HG02970 (cell line): ENCODE results near the gene SLC35A2.

Experiments
- ATAC-seq: cut with Tn5 transposase; IDR thresholded peaks from one replicate; pipeline ENCODE4 v1.9.1; 2021; ENCODE audit warnings: mild to moderate bottlenecking, moderate library complexity, moderate number of reproducible peaks; ENCODE audit not compliant: unreplicated experiment, low FRiP score

SLC35A2 gene

DNA sequence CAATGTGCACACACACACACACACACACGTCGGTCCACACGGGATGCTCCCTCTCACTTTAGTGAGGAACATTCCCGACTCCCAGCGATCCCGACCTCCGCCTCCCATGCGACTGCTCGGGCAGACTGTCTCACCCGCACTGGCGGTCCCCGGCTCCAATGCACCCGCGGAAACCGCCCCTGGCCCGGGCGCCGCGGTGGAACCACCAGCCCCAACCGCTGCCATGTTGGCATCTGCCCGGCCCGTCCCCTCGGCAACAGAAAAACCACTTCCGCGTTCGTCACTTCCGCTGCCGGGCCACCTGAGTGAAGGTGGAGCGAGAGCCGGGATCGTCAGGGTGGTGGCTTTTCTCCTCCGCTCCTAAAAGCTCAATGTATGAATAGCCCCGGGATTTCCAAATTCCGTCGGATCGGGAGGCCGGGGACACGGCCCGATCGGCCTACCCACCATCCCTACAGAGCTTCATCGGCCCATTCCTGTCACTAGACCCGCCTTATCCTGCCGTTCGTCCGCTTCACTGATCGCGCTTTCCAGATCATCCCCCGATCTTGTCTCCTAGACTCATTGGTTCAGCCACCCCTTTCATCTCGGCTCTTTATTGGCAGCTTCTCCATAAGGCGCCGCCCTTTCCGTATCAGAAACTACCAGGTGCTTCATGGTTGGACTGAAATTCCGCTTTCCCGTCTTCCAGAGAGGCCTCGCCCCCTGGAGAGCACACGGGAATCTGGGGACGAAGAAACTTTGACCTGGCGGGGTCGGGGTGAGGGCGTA lies at the start of gene SLC35A2:
SLC35A2 (minus strand) TSS at position 235 of the 771 bp plus-strand sequence; CDS start at position 225, 10 bp downstream.
- ATAC-seq = peak; percentile 51

DNA sequence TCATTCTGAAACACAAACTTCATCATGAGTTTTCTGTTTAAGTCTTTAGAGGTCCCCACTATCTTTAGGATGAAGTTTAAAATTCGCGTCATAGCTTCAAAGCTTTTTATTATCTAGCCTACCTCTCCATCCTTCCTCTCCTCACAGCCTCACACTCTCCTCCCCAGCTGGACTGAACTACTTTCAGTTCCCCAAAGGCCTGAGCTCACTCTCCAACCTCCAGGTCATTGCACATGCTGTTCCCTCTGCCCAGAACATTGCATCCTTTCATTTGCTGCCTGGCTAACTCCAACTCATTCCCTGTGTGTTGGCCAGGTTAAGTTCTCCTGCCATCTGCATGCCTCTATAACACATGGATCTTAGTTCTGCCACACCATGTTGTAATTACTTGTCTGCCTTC lies 48.8 kb upstream of the SLC35A2 start:
- ATAC-seq = no peak

DNA sequence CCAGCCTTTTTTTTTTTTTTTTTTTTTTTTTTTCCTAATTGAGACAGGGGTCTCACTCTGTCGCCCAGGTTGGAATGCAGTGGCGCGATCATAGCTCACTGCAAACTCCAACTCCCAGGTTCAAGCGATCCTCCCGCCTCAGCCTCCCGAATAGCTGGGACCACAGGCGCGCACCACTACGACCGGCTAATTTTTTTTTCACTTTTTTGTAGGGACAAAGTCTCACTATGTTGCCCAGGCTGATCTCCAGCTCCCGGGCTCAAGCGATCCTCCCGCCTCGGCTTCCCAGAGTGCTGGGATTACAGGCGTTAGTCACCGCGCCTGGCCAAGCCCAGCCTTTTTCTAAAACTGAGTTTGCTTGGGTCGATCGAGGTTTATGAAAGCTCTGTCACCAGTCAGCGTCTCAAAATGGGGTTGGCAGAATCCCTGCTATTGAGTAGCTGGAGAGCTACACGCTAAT lies 47.2 kb upstream of the SLC35A2 start:
- ATAC-seq = no peak

DNA sequence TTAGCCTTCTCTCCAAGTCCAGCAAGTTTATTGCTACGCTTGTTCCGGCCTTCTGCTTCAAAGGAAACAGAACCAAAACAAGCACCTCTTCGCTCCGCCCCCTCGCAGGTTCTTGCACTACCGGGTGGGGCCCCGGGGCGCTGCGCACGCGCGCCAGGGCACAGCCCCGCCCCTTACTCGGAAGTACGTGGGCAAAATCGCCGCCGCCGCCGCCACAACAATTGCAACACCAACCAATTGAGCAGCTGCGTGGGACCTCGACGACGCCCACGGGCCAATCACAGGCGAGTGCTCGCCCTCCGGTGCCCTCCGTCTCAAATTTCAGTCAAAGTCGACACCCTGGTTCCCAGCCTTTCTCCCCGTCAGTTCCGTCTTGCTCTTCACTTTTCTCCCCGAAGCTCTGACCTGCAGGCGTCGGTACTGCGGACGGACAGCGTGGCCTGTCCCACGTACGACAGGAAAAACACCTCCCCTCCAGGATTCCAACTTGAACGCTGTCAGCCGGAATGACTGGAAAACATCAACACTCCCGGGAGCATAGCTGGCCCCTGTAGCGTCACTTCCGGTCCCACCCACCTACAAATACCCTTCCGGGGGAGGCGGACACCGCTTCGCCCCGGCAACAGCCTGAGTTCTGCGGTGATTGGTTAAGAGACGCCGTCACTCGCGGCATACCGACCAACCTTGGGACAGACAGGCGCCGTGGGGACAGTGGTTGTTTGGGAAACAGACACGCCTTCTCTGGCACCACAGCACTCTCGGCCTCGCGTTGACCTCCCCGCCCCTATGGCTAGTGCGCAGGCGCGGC lies 46.6 kb upstream of the SLC35A2 start:
- peak; percentile 72 for ATAC-seq

DNA sequence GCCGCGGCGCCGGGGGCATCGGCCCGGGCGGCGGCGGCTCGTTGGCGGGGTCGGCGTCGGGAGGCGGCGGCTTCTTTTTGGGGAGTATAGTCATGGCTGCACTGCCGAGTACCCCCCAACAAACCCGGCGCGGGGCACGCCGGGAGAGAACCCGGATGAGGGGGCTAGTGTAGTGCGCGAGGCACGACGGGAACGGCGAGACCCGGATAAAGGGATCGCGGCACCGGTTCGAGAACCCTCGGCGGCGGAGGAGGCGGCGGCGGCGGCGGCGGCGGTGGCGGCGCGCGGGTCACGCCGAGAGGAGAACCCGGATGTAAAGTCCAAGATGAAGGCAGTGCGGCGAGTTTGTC lies 46.0 kb upstream of the SLC35A2 start, which contains the start of gene OTUD5:
OTUD5 (minus strand) TSS at position 131 of the 350 bp plus-strand sequence; CDS start at position 94, 37 bp downstream.
- ATAC-seq = peak; percentile 24

DNA sequence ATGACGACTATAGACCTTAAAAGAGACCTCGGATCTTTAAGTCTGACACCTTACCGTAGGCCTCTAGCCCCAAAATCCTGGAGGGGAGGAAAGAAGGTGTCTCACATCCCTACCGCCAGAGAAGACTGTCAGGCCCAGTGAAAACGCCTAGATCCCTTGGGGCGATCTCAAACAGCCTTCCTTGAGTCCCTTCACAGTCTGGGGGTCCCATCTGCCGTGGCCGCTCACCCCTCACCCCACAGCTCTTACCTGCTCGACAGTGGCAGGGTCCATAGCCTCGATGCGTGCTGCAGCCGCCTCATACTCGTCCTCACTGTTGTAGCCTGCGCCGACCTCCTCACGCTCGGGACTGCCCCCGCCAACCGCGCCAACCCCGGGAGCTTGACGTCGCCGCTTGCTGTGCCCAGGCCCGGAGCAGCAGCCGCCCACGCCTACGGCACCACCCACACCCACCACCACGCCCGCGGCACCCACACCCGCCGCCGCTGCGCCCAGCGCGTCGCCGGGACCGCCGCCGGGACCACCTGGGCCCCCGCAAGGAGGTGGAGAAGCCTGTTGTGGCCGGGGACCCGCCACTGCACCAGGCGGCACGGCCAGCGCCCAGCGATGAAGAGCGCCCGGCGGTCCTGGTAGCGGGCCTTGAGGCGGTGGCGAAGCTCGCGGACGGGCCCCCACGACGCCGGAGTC lies 45.4 kb upstream of the SLC35A2 start:
- no peak for ATAC-seq

DNA sequence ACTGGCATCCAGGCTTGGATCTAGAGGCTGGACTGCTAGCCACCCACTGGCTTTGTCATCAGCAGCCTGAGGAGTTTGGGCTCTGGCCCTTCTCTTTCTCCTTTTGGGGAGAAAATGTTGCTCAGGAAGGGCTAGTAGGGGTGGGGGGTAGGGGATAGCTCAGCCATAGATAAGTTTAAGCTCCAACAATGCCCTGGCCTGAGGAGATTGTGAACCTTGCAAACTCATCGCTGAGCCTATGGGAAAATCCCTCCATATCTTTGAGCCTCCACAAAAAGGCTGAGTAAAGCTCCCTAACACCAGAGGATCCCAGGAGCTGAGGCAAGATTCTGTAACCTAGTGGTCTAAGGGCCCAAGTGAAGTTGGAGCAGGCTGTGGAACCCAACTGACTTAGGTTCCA lies 37.1 kb upstream of the SLC35A2 start:
- no peak for ATAC-seq

DNA sequence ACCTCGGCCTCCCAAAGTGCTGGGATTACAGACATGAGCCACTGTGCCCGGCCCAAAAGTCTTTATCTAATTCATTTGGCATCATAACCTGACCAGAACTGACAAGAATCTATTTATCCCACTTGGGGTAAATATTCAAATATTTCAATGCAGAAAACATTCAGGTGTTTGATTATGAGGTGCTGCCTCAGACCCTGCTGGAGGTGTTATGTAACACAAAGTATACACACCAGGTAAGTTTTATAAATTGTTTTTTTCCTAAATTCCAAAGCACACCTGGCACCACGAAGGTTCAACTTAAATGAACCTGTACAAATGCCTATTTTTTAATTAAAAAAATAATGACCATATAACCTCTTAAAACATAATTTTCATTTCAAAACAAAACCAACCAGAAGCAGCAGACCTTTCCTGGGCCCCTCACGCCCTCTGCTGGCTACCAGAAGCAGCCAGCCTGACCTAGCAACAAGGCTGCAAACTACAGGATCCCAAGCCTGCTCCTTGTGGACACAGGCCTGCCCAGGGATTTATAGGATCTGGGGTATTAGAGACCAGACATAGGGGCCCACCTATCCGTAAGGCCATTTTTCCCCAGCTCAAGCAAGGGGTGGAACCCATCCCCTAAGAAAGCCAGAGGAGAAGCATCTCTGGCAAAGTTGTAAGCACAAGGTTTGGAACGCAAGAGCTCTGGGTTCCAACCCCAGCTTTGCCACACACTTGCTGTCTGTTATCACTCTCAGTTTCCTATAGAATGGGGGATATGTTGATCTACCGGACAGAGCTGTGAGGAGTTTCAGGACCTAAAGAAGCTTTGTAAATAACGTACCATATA lies 34.3 kb upstream of the SLC35A2 start:
- no peak for ATAC-seq

DNA sequence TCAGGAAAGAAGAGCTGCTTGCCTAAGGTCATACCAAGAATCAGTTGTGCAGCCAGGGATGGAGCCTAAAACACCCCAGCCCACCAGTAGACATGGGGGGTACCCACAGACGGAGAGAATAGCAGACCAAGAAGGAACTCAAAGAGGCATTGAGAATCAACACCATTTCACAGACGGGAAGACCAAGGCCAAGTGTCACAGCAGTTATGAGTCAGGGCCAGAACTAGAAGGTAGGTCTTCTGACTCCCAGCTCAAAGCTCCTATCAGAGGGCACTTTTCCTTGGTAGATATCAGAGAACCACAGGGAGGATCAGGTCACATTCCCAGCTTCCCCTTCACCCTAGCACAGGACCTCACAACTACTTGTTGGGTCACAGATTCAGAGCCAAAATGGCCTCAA lies 31.4 kb upstream of the SLC35A2 start:
- ATAC-seq = no peak

DNA sequence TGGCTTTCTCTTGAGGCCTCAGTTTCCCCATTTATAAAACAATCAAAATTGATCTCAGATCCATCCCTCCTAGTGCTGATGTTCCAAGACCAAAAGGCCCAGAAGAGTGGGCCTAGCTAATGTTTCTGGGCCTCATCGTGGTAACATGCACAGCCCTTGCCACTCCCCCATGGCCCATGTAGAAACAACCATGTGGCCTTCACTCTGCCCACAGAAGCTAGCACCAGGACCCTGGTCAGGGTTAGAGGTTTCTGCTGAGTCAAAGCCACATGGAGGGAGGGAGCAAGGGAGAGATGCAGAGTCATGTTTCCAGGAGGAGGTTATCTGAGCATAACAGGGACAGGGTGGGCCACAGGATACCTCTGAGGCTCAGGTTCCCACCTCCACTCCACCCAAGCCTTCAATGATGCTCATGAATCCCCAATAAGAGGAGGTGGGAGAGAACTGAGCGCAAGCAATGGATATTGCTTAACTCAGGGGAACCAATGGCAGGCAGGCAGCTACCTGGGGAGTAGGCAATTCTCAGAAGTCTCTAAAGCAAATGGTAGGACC lies 29.0 kb upstream of the SLC35A2 start:
- no peak for ATAC-seq

DNA sequence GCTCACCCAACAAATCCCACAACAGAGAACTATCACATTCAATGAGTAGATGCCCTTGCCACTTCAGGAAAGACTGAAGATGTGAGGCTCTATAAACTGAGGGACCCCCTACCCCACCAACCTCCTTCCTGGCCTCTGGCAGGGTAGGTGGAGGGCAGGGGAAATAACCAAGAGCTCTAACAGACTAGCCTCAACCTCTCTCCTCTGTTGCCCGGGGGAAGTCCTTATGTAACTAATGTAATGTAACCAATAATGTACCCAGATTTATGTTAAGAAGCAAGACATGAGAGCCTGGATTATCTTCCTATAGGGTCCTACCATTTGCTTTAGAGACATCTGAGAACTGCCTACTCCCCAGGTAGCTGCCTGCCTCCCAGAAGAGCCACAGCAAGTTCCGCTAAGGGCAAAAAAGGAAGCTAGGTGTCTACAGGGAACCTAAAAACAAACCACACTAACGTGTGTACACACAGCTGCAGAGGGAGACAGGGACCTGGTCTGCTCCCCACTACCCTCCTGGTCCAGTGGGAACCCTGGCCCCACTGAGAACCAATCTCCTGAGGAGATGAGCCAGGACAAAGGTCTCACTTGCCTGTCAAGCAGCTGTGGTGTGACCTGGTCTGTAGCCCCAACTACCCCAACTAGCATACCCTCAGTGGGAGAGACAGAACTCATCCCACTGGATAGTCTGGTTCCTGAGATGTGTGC lies 28.2 kb upstream of the SLC35A2 start:
- ATAC-seq = no peak

DNA sequence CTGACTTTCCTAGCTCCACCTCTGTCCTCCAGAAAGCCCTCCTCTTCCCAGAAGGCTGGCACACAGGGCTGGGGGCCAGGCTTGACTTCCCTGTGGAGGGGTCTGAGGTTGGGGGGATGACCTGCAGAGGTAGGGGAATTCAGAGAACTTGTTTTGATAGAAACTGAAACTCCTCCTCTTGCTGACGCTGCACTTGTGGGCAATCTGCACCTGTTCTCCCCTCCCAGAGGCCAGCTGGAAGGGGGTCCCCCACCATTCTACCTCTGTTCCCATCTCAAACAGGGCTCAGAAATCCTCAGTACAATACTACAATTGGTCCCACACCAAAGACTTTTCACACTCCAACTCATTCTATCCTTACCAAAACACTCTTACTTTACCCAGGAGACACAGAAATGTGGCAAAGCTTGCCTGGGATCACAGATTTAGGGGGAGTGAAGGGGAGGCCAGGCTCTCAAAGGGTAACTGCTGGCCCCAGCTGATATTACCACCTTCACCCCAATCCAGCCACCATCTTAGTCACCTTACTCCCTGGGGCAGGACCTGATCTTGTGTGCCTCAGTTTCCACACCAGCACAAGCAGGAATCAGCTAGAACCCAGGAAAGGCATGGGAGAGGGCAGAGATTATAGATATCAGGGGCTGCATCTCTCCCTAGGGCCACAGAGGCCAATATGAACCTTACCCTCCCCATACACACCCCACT lies 27.4 kb upstream of the SLC35A2 start:
- peak; percentile 46 for ATAC-seq

DNA sequence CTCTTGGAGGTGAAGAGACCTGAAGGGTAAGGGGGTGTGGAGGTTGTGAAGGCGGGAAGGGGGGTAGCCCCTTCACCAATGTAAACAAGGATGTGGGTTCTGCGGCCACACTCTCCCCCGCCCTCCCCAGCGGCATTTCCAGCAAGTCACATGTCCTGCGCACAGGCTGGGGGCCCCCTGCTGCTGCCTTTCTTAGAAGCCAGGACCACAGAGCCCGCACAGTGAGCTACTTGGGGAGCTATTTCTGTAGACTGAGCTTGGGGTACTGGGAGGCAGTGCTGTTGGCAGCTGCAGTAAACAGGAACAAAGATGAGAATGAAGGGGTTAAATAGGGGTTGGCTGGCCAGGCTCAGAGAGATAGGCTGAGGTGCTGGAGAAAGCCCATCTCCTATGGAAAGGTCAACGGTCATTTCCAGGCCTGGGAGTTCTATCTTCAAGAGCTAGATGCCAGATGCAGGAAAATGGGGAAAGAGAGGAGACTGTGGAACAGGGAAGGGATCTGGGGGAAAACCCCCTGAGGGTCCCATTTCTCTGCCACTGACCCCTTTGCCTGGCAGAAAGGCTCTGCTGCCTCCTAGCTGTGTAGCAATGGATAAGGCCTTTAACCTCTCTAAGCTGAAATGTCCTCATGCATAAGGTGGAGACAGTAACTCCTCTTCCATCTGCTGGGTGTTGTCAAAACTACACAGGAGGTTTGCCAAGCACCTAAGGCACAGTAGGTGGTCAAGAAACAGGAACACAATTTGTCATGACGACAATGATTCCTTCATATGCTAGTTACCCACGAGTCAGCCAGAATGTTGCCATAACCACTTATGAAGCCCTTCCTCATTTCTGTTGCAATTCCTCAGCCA lies 25.8 kb upstream of the SLC35A2 start:
- peak; percentile 43 for ATAC-seq

DNA sequence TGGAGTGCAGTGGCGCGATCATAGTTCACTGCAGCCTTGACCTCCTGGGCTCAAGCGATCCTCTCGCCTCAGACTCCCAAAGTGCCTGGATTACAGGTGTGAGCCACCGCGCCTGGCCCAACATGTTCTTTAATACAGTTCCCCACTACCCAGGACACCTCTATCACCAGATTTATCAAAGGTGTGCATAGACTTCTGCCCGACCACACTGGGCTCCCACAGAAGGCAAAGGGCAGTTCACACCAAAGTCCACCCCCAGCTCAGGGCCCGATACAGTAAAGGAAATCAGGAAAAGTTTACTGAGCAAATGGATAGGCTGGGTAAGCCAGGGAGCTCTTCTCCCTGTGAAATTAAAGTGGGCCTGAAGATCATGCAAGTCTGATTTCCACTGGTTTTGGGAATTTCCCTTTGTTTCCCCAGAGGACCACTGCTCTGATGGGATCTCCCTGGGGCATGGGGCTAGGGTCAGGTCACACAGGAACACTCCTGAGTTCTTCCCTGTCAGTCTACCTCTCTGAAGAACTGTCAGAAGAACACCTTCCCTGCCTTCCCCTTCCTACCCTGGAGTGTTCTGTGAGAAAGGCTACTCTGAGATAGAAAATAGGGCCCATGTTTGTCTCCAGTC lies 25.1 kb upstream of the SLC35A2 start:
- peak; percentile 7 for ATAC-seq

DNA sequence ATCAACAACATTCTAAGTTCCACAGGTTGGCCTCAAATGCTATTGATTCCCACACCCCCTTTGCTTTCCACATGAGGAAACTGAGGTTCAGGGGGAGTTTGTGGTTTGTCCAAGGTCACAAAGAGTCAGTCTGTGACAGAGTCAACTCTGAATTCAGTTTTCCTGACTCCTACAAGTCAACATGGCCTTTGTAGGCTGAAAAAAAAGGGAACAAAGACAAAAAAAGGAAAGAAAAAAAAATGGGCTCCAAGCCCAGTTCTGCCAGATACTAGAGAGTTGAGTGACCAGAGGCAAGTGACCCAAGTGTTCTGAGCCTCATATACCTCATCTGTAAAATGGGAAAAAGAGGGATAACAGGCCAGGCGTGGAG lies 23.8 kb upstream of the SLC35A2 start:
- no peak for ATAC-seq

DNA sequence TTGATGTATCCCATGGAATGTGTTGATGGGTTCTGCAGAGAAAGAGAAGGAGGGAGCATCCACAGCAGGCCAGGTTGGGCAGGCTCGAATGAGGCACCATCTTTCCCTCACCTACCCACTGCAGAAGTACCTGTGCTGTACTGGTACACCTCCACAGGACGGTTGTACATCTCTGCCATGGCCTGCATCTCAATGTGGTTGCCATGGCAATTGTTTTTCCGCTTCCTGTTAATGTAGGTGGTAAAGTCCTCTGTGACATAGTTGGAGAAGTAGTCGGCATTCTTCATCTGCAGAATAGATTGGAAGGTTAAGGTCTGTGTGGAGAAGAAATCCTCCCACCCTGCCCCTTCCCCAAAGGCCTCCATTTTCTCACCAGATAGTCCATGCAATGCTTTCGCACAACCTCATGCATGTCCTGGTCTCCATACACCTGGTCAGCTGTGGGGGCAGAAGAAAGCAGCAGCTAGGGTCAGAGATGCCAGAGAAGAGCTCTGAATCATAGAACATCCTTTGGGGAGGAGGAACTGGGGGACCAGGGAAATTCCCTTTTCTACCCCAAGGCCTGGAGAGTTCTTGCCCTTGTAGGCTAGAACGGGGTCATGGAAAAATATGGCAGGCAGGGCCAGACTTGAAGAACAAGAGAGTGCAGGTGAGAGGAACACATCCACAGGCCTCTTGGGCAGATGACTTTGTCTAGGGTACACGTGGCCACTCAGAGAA lies 23.3 kb upstream of the SLC35A2 start:
- ATAC-seq = no peak

DNA sequence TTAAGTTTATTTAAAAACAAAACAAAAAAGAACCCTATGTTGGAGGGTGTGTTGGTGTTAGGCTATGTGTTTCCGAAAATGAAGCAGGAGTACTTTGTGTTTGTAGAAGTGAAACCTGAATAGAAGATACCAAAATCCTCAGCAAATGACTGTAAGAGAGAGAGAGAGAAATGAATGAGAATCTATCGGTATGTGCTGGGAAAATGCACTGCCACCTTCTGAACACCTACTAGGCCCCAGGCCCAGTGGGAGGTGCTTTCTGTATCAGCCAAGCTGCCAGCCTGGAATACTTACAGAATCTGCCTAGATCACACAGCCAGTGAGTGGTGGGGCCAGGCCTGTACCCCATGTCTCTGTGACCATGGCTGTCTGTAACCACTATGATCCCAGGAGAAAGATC lies 22.3 kb upstream of the SLC35A2 start:
- ATAC-seq = no peak
